DMS79 treated with DMSO at 0.1 percent for 48 hours (cell line): ENCODE data around the gene MLLT10.

Source experiments
- DNase-seq: peaks from one replicate; lab custom pipeline; 2025; lab: John Stamatoyannopoulos, UW

MLLT10 gene

DNA sequence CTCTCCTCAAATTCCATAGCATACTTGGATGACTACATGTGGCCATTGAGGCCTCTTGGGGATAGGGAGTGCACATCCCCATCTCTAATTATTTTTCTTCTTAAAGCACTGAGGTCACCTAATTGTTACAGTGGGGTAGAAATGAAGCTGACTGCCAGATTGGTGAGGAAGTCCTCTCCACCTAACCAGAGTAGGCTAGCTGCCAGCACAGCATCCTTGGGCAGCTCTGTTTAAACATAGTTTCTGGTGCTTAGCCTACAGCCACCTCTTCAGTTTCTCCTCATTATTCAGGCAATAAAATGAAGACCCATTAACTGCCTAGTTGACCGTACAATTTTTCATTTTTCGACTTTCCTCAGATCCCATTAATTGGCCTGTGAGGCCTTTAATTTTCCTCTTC, 104.6 kb downstream of the MLLT10 start:
- DNase-seq, result peak; percentile 42

DNA sequence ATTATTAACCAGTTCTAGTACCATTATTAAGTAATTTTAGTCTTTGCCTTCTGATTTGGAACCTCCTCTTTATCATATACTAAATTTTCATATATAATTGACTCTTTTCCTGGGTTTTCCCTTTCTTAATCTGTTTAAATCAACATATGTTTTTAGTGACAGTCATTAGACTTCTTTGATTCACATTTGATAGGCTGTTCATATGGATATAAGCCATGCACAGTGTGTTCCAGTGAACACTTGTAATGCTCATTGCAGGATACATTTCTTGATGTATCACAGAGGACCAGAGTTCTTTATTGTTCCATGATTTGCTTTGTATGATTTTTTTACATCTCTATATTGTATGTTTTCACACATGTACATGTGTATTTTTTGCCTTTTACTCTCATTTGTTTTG, 114.0 kb downstream of the MLLT10 start:
- DNase-seq, result no peak

DNA sequence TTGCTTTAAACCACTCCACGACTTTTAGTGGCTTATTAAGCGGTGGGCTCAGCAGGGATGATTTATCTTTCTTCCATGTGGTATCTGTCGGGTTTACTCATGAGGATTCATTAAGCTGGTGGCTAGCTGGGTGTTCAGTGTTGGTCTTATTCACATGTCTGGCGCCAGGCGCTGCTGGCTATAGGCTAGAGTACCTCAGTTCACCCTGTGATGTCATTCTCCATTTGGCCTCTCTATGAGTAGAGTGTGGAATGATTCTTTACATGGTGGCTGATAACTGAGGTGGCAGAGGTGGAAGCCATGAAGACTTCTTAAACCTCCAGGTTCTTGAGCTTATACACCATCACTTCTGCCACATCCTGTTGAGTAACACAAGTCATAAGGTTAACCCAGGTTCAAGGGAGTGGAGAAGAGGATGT, 115.4 kb downstream of the MLLT10 start:
- no peak for DNase-seq

DNA sequence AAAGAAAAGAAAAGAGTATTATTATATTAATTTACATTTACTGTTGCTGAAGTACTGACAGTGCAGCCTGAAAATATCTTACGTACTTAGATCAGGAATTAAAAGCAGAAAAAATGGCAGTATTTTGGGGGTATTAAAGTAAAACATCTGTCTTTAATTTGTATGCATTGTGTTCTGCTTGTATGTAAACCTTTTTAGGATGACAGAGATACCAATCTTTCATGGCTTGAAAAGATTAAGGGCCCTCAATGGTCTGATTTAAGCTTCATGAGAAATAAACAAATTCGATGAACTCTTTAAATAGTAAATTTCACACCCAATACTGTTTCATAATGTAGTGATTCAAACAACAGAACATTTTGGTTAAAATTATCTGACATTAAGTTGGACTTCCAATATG, 116.3 kb downstream of the MLLT10 start:
- DNase-seq, result no peak

DNA sequence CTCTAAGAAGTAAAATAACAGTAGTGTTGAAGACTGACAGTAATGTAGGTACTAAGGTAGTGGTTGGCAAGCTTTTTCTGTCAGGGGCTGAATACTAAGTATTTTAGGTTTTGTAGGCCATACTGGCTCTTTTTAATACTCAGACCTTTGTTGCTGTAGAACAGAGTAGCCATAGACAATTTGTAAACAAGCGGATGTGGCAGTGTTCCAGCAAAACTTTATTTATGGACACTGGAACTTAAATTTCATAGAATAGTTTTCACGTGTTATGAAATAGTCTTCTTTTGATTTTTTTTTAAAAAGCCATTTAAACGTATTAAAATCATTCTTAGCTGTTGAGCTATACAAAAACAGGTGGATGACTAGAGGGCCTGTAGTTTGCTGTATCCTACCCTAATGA, 121.2 kb downstream of the MLLT10 start:
- DNase-seq, result no peak

DNA sequence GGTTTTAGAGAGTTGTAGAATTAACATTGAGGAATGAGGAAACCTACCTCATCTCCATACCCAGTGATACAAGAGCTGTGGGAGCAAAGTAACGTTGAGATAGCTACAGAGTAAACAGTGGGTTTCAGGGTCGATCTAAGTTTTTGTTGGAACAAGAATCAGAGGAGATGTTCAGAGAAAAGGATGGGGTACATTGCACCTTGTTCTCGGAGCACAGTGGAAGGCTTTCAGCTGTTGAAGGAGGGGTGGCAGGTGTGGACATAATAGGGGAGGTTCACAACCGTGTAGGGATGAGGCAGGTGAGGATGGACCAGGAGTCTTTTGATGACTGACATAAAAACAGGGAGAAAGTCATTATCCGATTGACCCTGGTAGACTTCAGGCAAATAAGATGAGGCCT, 121.7 kb downstream of the MLLT10 start:
- DNase-seq, result no peak

DNA sequence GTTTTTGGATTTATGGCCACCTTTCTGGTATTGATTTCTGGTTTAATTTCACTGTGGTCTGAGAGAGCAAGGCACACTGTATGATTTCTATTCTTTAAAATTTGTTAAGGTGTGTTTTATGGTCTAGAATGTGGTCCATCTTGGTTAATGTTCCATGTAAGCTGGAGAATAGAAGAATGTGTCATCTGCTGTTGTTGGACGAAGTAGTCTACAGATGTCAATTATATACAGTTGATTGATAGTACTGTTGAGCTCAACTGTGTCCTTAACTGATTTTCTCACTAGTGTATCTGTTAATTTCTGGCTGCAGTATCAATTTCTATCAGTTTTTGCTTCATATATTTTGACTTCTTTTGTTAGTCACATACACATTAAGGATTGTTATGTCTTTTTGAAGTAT, 127.1 kb downstream of the MLLT10 start:
- DNase-seq, result no peak

DNA sequence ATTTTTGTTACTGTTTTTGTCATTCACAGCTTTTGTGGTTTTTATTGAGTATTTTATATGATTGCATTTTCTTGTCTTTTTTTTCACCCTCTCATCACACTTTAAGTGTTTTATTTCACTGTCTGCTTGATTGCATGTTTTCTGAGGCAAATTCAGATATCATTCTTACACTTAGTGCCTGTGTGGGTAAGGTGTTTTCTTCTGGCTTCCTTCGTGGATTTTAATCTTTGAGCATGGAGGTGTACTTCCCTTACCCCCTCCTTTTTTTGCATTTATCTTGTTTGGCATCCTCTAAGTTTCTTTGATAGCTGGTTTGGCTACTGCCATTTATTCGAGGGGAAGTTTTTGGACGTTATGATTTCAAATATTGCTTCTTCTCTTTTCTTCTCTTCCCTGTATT, 127.9 kb downstream of the MLLT10 start:
- no peak for DNase-seq

DNA sequence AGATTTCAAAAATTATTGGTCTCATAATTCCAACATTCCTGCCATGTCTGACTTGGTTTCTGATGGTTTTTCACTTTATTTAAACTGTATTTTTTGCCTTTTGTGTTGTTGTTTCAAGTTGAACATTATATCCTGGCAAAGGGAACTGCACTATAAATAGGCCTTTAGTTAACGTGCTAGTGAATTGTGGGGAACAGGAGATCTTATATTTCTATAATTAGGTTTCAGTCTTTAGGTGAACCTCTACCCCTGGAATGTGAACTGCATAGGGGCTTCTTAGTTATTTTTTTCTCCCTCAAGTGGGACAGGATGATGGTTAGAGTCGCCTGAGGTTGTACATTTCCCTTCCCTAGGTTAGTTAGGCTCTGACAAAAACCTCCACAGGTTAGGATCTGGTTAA, 128.6 kb downstream of the MLLT10 start:
- no peak for DNase-seq

DNA sequence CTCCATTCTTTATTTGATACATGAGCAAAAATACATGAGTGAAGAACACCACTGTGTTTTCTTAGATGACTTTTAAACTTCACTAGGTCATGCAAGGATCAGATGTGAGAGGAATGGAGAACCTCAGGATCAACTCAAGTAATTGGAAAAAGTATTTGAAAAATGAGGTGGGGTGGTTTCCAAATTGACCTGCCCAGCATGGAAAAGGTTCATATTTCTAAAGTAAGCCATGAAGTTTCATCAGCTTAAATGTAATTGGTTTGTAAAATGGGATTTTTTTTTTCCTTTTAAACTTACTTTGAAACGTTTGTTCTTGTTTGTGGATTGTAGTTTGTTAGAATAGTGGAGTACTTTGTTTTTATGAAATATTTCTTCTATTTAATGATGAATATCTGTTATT, 134.8 kb downstream of the MLLT10 start:
- DNase-seq, result no peak

DNA sequence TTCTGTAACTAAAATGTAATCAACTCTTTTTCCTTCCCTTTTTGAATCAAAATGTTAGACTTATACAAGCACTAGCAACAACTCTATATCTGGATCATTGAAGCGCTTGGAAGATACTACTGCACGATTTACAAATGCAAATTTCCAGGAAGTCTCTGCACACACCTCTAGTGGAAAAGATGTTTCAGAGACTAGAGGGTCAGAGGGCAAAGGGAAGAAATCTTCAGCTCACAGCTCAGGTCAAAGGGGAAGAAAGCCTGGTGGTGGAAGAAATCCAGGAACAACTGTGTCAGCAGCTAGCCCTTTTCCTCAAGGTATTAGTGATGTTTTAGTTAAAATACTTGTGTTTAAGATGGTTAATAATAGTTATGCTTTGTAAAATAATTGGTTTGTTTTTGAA, 136.4 kb downstream of the MLLT10 start:
- DNase-seq, result no peak

DNA sequence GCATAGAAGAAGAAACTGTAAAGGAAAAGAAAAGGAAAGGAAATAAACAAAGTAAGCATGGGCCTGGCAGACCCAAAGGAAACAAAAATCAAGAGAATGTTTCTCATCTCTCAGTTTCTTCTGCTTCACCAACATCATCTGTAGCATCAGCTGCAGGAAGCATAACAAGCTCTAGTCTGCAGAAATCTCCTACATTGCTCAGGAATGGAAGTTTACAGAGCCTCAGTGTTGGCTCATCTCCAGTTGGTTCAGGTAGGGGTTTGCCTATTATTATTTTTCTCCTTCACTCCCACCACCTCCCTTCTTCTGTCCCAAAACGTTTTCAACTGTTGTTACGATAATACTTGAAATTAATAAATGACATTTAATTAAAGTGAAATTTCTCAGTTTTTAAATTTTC, 139.6 kb downstream of the MLLT10 start:
- DNase-seq, result no peak

DNA sequence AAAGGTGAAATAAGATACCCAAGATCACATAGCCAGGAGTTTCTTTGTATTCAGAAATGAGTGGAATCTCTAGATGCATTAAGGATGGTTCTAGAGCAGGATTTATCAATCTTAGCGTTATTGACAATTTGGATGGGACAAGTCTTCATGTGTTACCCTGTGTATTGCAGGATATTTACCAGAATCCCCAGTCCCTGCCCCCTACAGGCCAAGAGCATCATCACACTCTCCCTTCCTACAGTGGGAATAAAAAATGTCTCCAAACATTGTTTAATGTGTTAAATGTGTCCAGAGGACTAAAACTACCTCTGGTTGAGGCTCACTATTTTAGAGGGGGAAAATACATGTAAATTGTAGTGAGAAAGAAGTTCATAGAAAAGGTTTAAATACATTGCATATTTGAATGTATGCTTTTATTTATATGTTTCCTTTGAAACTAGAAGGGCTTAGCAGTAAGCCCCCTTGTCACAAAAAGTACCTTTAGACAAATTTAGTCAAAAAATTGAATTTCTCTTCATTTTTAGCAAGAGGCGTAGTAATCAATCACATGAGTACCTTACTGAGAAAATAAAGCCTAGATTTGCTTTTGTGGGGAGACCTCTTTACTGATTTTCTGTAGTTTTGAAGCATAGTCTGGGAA, 141.2 kb downstream of the MLLT10 start:
- DNase-seq, result no peak

DNA sequence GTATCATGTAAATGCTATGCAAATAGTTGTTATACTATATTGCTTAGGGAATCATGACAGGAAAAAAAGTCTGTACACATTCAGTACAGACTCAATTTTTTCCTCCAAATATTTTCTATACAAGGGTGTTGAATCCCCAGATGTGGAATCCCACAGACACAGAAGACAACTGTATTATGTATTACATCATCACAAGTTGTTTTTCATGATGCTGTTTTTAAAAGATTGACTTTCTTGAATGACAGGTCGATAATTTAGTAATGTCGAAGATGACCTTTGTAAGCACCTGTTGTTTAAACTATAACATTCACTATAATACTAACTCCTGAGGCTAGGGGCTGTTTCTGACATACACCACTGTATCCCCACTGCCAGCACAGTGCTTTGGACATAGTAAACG, 143.5 kb downstream of the MLLT10 start:
- no peak for DNase-seq

DNA sequence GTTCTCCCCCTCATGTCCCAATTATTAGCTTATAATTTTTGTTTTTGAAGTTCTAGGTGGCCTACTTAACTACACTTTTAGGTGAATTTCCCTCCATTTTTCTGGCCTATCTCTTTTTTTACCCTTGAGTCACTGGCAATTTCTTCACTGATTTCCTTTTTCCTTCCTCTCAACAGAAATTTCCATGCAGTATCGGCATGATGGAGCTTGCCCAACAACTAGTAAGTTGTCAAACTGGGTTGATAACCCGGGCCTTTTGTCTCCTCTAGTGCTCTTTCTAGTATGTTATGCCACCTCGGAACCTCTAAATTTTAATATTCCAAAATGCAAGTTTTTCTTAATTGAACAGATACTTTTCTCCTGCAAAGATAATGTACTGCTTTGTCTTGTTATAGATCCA, 147.1 kb downstream of the MLLT10 start:
- DNase-seq, result no peak

DNA sequence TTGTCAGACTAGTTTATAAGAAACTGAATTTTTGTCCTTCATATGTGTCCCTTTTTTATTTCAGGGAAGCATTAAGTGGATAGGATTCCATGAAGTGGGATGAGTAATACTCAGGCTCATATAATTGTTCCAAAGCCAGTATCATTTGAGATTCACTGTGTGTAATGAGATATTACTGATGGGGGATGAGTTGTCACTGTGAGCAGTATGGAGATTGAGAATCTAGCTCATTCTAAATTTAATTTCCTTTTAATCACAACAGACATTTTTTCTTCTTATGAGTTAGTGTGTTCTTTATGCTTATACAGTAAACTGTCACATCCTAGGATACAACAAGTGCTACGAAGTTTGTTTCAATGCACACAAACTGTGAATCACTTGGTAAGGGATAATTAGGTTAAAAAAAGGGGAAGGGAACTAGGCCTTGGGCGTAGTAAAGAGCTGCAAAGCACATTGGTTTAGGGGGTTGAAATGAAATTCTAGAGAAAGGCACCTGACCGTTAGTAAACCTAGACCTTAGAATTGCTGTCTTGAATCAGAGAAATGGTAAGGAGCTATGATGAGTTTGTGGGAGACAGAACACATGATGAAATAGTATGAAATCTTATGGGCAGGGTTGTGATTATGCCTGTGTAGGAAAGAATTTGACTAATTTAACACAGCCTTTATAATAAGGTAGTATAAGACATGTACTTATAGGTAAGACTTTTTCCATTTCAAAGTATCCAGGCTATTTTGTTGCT, 153.4 kb downstream of the MLLT10 start:
- DNase-seq, result no peak

DNA sequence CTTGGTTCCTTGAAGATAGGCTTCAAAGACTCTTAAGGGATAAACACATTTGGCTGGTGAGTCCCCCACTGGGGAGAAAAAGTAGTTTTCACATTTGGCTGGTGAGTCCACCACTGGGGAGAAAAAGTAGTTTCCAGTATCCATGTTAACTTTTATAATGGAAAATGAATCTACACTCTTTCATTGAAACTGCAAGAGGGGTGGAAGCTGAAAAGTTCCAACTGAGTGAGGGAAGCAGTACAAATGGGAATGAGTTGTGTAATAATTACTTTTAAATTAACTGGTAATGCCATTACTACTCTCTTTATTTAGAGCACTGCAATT, 153.9 kb downstream of the MLLT10 start:
- DNase-seq, result no peak

DNA sequence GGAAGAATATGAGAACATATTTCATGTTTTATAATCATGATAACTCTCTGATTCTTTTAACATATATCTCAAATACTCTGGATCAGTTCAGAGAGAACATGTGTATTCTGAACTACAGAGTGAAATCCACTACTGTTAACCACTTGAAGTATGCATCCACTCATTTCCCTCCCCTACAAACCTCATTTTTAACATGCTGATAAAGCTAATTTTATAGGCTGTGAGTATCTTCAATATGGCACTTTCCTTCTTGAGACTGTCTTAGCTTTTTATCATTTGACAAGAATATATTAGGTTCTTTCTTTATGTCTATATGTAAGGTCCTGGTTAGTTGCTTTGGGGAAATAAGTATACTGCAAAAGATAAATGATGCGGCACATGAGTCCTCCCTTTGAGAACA, 154.8 kb downstream of the MLLT10 start:
- no peak for DNase-seq

DNA sequence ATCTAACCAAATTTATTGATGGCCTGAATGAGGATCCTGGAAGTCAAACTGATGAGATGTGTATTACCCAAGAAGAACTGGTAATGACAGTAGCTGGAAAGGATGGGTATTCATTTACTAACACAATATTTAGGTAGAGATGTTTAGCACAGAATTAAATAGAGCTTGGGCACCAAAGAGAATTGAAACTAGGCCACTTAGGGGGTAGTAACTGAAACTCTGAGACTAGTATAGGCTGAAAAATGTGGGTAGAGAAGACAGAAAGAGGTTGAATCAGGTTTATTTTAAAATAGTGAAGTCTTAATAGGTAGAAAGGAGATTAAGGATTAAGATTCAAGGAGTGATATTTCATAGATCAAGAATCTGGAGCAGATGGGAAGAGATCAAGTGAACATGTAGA, 155.8 kb downstream of the MLLT10 start:
- DNase-seq, result no peak

DNA sequence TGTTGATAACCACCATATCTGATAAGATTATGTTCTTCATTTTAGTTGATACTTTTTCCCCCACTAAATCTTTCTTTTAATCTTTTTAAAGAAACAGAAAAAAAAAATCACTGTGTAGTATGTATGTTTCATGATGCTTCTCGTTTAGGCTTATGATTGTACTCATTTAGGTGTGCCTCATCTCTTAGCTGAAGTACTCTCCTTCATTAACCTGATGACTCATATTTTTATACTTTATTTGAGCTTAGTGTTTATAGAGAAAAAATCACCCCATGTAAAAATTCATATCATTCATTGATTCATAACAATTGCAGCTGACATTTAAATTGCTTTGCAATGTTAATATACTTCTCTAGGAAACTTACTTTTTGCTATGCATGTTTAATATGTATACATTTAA, 158.9 kb downstream of the MLLT10 start:
- no peak for DNase-seq

DNA sequence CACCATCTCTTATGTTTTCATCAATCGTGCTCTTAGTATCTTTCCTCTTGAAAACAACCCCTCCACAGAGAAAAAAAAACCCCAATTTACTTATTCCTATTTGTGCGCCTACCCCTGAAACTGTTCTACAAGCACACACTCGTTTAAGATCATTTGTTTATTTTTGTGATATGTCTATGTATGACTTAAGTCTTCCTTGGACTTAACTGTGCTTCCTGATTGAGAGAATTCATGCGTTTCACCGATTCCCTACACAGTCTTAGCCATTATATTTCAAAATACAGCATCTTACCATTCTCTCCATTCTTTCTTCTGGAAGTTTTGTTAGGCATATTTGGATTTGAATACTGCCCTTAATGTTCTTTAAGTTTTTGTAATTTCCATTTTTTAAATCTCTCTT, 159.4 kb downstream of the MLLT10 start:
- DNase-seq, result no peak

DNA sequence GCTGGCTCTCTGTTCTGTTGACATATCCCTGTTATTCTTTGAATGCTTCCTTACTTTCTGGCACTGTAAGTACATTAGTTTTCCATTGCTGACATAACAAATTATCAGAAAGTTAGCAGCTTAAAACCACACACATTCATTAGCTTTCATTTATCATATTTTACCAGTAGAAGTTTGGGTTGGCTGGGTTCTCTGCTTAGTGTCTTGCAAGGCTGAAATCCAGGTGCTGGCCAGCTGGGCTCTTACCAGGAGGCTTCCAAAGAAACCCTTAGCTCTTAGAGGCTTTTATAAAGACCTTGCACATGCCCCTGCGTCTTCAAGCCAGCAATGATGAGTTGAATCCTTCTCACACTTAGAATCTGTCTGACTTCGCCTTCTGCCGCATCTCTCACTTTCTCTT, 160.6 kb downstream of the MLLT10 start:
- no peak for DNase-seq

DNA sequence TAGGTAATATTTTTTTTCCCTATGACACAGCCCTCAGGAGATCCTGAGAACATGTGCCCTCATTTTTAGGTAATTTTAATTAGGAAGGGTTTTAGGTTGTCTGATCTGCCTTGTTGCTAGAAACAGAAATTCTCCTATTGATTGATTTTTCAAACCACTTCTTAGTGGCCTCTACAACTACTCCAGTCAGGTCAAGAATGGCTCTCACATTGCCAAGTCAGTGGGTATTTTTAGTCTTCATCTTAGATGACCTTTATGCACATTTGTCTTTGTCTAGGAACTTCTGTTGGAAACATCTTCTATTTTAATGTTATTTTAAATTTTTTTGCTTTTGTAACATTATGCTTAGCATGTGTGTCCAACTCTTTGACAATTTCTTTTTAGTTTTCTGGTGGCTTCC, 162.3 kb downstream of the MLLT10 start:
- no peak for DNase-seq

DNA sequence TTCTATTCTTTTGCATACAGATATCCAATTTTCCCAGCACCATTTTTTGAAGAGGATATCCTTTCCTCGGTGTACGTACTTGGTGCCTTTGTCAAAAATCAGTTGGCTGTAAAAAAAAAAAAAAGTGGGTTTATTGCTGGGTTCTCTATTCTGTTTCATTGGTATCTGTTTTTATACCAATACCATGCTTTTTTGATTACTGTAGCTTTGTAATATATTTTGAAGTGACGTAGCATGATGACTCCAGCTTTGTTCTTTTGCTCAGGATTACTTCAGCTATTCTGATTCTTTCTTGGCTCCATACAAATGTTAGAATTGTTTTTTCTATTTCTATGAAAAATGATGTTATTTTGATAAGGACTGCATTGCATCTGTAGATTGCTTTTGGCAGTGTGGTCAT, 165.5 kb downstream of the MLLT10 start:
- DNase-seq, result no peak
